IPS-18a (cell line): ENCODE measurements around the gene IPPK.
"Not testable (repeated sequence)": the region's sequence is repeated elsewhere in the genome, so short reads cannot be mapped to it uniquely, and the experiment has no call there.

Experiments used
- H3K27ac ChIP-seq: one replicate; pipeline ENCODE4 v1.5.1; 2013; ENCODE audit warnings: low read length
- H3K27me3 ChIP-seq: one replicate; pipeline ENCODE4 v1.6.1; 2013; ENCODE audit warnings: mild to moderate bottlenecking, low read length; ENCODE audit not compliant: control insufficient read depth, insufficient read depth
- H3K36me3 ChIP-seq: one replicate; pipeline ENCODE4 v1.6.1; 2013; ENCODE audit warnings: low read depth, low read length; ENCODE audit not compliant: control insufficient read depth
- H3K4me1 ChIP-seq: one replicate; pipeline ENCODE4 v1.6.1; 2013; ENCODE audit warnings: low read depth, low read length; ENCODE audit not compliant: control insufficient read depth
- H3K4me3 ChIP-seq: one replicate; pipeline ENCODE4 v1.5.1; 2013; ENCODE audit warnings: low read length
- H3K9ac ChIP-seq: one replicate; pipeline ENCODE4 v1.6.1; 2013; ENCODE audit warnings: mild to moderate bottlenecking, low read length, moderate library complexity
- H3K9me3 ChIP-seq: one replicate; pipeline ENCODE4 v1.6.1; 2013; ENCODE audit warnings: low read depth, low read length; ENCODE audit not compliant: control insufficient read depth

IPPK gene

GRCh38 chr9:92598382-92598781, 71.5 kb downstream of the IPPK start:
- H3K4me3 ChIP-seq = no peak overlapping the region

DNA sequence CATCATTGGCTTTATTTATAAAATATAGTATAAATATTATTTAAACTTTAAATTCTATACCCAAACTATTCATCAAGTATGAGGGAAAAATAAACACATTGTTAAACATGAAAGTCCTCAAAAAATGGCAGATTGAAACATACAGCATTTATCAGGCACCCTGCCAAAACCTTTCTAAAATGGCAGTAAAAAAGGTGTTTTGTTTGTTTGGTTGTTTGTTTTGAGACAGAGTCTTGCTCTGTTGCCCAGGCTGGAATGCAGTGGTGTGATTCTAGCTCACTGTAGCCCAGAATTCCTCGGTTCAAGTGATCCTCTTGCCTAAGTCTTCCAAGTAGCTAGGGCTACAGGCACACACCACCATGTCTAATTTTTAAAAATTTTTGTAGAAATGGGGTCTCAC, 74.0 kb downstream of the IPPK start:
- H3K4me1 ChIP-seq = no peaks in the 10 kb centered on the region
- no peaks in the 10 kb centered on the region for H3K27me3 ChIP-seq
- H3K9me3 ChIP-seq = no peaks in the 10 kb centered on the region
- H3K27ac ChIP-seq = no peak overlapping the region
- no peak overlapping the region for H3K9ac ChIP-seq
- no peak overlapping the region for H3K4me3 ChIP-seq
- H3K36me3 ChIP-seq = no peaks in the 10 kb centered on the region

More at GRCh38 chr9:92598382-92598781, 71.5 kb downstream of the IPPK start:
- Histone ChIP-seq H3K27me3 (no peaks in the 10 kb centered on the region), H3K4me1 (no peaks in the 10 kb centered on the region), H3K9me3 (no peaks in the 10 kb centered on the region), H3K9ac (no peak overlapping the region), H3K36me3 (no peaks in the 10 kb centered on the region), H3K27ac (no peak overlapping the region)

- not testable (repeated sequence) for H3K9me3 ChIP-seq, H3K4me3 ChIP-seq, H3K27me3 ChIP-seq, H3K27ac ChIP-seq, H3K36me3 ChIP-seq, H3K4me1 ChIP-seq, H3K9ac ChIP-seq
Observed at GRCh38 chr9:92595075-92595474, 74.9 kb downstream of the IPPK start.

DNA sequence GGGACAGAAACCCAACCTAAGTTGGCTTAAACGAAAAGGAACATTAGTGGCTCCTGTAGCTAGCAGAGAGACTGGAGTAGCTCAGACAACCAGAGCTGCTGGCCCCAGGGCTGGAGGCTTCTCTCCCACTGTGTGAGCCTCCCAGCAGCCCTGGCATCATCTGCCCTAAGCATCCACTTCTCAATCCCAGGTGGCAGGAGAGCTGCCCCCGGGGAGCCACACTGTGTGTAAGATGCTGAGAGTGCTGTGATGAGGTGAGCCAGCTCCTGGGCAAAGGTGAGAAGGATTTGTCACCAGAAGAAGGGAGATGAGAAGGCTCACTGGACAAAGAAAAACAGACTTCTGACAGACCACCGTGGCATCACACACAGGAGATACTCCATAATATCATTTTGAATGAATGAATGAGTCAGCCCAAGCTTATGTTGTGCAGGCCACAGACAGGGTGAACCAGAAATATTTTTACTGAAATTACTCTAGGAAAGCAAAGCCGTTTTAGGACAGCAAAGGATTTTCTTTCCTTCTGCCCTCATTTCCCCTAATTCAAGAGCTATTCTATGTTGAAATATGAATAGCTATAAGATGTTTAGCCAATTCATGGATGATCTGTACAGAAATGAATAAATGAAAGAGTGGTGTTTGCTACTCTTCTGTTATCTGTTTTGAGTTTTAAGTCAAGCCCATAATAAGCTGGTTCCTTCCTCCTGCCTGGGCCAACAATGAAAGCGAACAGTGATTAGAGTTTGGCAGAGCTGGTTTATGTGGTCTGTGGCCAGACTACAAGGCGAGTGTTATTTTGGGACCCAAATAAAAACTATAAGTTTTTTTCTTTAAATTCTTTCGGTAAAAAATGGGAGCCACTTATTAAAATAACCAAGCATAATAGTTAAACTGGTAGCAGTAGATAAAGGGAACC, 76.7 kb downstream of the IPPK start:
- Histone ChIP-seq H3K27me3 (no peaks in the 10 kb centered on the region), H3K9me3 (no peaks in the 10 kb centered on the region), H3K4me3 (no peak overlapping the region), H3K27ac (no peak overlapping the region), H3K9ac (no peak overlapping the region), H3K4me1 (peaks cover 5% of the 10 kb centered on the region), H3K36me3 (no peaks in the 10 kb centered on the region)

DNA sequence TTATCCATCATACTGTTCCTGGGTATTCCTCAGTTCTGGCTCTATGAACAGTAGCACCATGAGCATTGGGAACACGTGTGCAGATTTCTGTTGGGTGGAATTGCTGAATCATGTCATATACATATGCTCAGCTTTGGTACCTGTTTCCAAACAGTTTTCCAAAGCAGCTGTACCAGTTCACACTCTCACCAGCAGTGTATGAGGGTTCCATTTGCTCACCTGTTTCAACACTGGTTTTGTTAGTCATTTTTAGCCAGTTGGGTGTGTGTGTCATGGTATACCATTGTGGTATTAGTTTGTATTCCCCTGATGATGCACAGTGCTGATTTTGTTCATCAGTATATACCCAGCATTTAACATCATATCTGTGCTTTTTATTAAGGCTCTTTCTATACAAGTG, 77.4 kb downstream of the IPPK start:
- H3K9ac ChIP-seq = no peak overlapping the region
- no peak overlapping the region for H3K4me3 ChIP-seq
- no peak overlapping the region for H3K27ac ChIP-seq
- H3K4me1 ChIP-seq = peaks cover 5% of the 10 kb centered on the region
- H3K27me3 ChIP-seq = no peaks in the 10 kb centered on the region
- no peaks in the 10 kb centered on the region for H3K36me3 ChIP-seq
- H3K9me3 ChIP-seq = no peaks in the 10 kb centered on the region

- H3K9ac ChIP-seq = no peak overlapping the region
- no peaks in the 10 kb centered on the region for H3K27me3 ChIP-seq
- peaks cover 5% of the 10 kb centered on the region for H3K4me1 ChIP-seq
- H3K9me3 ChIP-seq = no peaks in the 10 kb centered on the region
- no peak overlapping the region for H3K4me3 ChIP-seq
- H3K27ac ChIP-seq = no peak overlapping the region
- no peaks in the 10 kb centered on the region for H3K36me3 ChIP-seq
Observed at GRCh38 chr9:92590377-92590776, 79.6 kb downstream of the IPPK start.

- H3K4me1 ChIP-seq = peaks cover 5% of the 10 kb centered on the region
- no peaks in the 10 kb centered on the region for H3K9me3 ChIP-seq
- no peak overlapping the region for H3K27ac ChIP-seq
- no peaks in the 10 kb centered on the region for H3K27me3 ChIP-seq
- no peak overlapping the region for H3K9ac ChIP-seq
- no peak overlapping the region for H3K4me3 ChIP-seq
- H3K36me3 ChIP-seq = no peaks in the 10 kb centered on the region
Observed at GRCh38 chr9:92589923-92590322, 80.0 kb downstream of the IPPK start.

DNA sequence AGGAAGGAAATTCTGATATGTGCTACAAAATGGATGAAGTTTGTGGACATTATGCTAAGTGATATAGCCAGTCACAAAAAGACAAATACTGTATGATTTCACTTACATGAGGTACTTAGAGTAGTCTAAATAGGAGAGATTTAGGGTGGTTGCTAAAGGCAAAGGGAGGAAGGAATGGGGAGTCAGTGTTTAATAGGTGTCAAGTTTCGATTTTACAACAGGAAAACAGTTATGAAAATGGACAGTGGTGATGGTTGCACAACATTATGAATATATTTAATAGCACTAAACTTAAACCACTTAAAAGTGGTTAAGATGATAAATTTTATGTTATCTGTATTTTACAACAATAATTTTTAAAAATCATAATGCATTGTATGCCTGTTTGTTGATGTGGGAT, 93.8 kb downstream of the IPPK start:
- Histone ChIP-seq H3K27ac (no peak overlapping the region), H3K27me3 (no peaks in the 10 kb centered on the region), H3K4me1 (no peaks in the 10 kb centered on the region), H3K9me3 (no peaks in the 10 kb centered on the region), H3K4me3 (no peak overlapping the region), H3K9ac (no peak overlapping the region), H3K36me3 (no peaks in the 10 kb centered on the region)

GRCh38 chr9:92573612-92574011, 96.3 kb downstream of the IPPK start:
- H3K36me3 ChIP-seq, H3K27ac ChIP-seq, H3K9me3 ChIP-seq, H3K27me3 ChIP-seq, H3K9ac ChIP-seq, H3K4me1 ChIP-seq, H3K4me3 ChIP-seq: not testable (repeated sequence)

- not testable (repeated sequence) for H3K4me1 ChIP-seq, H3K9ac ChIP-seq, H3K4me3 ChIP-seq, H3K36me3 ChIP-seq, H3K27me3 ChIP-seq, H3K27ac ChIP-seq, H3K9me3 ChIP-seq
Observed at GRCh38 chr9:92571871-92572270, 98.1 kb downstream of the IPPK start.

GRCh38 chr9:92564982-92565381, 104.9 kb downstream of the IPPK start:
- no peaks in the 10 kb centered on the region for H3K4me1 ChIP-seq
- no peak overlapping the region for H3K4me3 ChIP-seq
- no peaks in the 10 kb centered on the region for H3K27me3 ChIP-seq
- no peaks in the 10 kb centered on the region for H3K36me3 ChIP-seq
- no peaks in the 10 kb centered on the region for H3K9me3 ChIP-seq
- H3K27ac ChIP-seq = no peak overlapping the region
- H3K9ac ChIP-seq = no peak overlapping the region

GRCh38 chr9:92564504-92564903, 105.4 kb downstream of the IPPK start:
- Histone ChIP-seq H3K4me1 (no peaks in the 10 kb centered on the region), H3K27ac (no peak overlapping the region), H3K27me3 (no peaks in the 10 kb centered on the region), H3K36me3 (no peaks in the 10 kb centered on the region), H3K9me3 (no peaks in the 10 kb centered on the region), H3K9ac (no peak overlapping the region), H3K4me3 (no peak overlapping the region)
